Muscle of back (tissue), 11 donors: Measurements from ENCODE around the gene IMPDH1. TPM values are rescaled to one million over a fixed set of nuclear protein-coding genes. Genes with fewer than 3 reads are reported as not detected.
A peak's percentile ranks its signal among the peaks of the same experiment; 100 is the strongest.

Experiments
- DNase-seq, 3 donors: peaks; one replicate each; pipeline versions ENCODE4 v3.0.0 to v3.0.0-alpha.2; 2013
- polyA plus RNA-seq, 10 donors: library from polyadenylated mRNA; unstranded; fragments of 120-200 nt; gene quantifications; one replicate each; pipeline ENCODE4 v1.2.1, GENCODE V29; 2013; ENCODE audit not compliant: insufficient read length in 10 of 10

IMPDH1 gene
- polyA plus RNA-seq, 10 donors, result 17.3 to 25.5 (median 20.8) TPM

GRCh38 chr7:128406314-128407232 is 3.2 kb downstream of the IMPDH1 start:
- DNase-seq, result no peak

- DNase-seq, result peak; percentile 34 to 74 (median 61)
These were observed 4.1 kb downstream of the IMPDH1 start for GRCh38 chr7:128405471-128406313.

GRCh38 chr7:128404886-128405470 is 4.8 kb downstream of the IMPDH1 start:
- DNase-seq, result no peak

DNA sequence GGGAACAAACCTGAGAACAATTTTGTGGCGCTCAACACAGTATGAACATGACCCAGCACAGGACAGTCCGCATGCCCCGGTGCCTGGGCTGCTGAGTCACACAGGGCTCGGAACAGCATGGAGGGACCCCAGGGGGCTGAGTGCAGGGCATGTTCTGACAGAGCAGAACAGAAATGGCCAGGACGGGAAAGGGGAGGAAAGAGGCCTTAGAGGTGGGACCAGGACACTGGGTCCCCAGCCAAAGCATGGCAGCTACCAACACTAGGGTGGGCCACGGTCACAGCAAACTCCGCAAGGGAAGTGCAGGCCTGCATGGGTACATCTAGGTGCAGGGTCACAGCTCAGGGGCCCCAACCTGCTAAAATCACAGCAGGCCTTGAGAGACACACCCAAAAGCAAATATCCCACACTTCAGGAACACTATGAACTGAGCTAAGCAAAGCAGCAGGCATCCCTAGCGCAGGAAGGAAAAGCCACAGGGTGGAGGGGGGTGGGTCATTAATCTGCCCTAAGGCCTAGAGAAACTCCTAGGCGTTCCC is 5.6 kb downstream of the IMPDH1 start:
- no peak for DNase-seq

- DNase-seq, result no peak
These were observed 6.1 kb downstream of the IMPDH1 start for GRCh38 chr7:128403676-128404075.

- DNase-seq, result no peak
These were observed 7.4 kb downstream of the IMPDH1 start for GRCh38 chr7:128402356-128402755.

DNA sequence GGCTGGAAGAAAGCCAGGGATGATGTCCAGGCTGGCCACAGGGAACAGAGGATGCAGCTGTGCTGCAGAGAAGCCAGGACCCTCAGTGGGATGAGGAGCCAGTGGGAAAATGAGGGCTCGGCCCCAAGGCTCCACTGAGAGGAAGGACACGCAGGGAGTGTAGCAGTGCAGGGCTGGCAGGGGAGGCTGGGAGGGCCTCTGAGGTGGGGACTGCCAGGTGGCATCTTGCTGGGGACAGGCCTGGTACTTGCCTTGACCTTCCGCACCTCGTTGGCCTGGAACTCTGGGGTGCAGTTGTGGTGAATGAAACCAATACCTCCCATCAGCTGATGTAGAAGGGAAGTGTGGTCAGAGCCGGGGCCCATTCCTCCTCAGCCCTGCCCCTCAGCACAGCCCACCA is 9.2 kb downstream of the IMPDH1 start:
- DNase-seq, result no peak

- no peak for DNase-seq
These were observed 9.8 kb downstream of the IMPDH1 start for GRCh38 chr7:128399991-128400390.

- DNase-seq, result no peak
These were observed 11.0 kb downstream of the IMPDH1 start for GRCh38 chr7:128398841-128399135.

DNA sequence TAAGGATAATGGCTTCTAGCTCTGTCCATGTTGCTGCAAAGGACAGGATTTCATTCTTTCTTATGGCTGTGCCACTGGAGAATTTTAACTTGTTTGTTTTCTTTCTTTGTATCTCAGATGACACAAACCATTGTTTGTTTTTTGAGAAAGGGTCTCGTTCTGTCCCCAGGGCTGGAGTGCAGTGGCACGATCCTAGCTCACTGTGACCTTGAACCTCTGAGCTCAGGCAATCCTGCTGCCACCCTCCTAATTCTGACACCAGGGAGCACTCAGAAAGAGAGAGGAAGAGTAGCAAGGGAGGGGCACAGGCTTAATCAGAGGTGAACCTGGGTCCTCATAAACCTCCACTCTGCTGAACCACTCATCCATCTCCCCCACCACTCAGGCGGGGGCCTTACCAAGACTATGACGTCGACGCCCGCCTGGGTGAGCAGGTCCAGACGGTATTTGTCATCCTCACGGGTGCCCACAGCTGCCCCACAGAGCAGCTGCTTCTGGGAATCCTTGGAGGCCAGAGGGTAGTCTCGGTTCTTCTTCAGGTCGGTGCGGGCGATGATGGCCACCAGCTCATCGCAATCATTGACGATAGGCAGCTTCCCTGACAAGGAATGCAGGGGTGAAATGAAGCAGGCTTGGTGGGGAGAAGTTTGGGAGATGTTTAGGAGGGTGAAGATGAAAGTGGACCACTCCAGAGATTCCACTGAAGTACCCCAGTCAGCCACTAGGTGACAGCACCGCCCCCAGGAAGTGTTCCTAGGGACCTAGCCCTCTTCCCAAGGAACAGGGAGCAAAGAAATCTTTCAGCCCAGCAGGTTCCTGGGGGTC is 11.6 kb downstream of the IMPDH1 start:
- DNase-seq, result peak in 1 of 3 donors; percentile 65

GRCh38 chr7:128396357-128396756 is 13.4 kb downstream of the IMPDH1 start:
- DNase-seq, result no peak

GRCh38 chr7:128395748-128396147 is 14.0 kb downstream of the IMPDH1 start:
- no peak for DNase-seq

DNA sequence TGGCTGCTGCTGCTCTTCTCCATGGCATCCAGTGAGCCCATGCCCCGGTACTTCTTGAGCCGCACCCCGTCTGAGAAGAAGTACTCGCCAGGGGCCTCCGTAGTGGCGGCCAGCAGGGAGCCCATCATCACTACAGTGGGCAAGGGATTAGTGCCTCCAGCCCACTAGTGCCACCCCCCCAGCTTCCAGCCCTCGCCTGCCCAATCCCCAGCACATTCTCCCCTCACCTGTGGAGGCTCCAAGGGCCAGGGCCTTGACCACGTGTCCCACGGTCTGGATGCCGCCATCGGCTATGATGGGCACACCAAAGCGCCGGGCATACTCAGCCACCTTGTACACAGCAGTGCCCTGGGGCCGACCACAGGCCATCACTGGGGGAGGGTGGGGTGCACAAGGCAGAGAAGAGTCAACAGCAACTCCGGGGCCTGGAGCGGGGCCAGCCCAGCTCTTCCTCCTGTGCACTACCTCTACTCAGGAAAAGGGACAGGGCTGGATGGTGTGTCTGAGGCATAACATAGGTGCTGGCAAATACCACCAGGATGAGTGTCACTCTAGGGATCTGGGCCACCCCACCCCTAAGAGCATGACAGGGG is 14.8 kb downstream of the IMPDH1 start:
- no peak for DNase-seq

GRCh38 chr7:128393526-128394330 is 16.1 kb downstream of the IMPDH1 start:
- no peak for DNase-seq

DNA sequence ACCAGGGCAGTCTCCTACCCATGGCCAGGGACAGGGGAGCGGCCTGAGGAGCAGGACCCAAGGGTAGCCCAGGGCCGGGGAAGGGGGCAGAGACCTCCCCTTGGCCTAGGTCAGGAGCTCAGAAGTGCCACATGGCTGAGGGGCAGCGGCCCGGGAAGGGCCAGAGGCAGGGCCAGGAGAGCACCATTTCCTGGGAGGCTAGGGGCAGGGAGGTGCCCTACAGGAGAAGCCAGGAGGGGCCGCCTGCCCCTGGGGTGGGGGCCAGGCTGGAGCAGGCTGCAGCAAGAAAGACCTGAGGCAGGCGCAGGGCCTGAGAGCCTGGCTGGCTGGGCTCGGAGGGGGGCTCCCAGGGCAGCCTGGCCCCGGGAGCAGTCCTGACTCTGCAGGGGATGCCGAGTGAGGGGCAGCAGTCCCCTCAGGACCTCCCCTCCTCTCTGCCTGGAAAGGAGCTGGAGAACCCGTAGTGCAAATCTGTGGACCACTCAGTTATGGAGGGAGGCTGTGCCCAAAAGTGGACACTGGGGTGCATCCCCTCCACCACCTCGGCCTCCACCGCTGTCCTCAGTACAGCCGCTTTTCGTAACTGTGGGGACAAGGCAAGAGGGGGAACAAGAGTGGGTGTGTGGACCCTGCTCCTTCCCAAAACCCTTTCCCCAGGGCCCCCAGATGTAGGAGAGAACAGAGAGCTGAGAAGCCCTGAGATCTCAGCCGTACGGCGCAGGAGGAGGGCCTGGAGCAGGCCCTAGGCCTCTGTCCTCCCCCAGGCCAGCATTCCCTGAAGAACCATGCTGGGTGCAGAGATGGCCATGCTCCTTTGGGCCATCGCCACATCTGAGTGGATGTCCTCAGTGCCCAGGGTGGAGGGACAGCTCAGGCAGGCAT is 17.1 kb downstream of the IMPDH1 start:
- no peak for DNase-seq

GRCh38 chr7:128391805-128392204 is 18.0 kb downstream of the IMPDH1 start:
- no peak for DNase-seq

- DNase-seq, result no peak
These were observed 18.8 kb downstream of the IMPDH1 start for GRCh38 chr7:128390871-128391565.

DNA sequence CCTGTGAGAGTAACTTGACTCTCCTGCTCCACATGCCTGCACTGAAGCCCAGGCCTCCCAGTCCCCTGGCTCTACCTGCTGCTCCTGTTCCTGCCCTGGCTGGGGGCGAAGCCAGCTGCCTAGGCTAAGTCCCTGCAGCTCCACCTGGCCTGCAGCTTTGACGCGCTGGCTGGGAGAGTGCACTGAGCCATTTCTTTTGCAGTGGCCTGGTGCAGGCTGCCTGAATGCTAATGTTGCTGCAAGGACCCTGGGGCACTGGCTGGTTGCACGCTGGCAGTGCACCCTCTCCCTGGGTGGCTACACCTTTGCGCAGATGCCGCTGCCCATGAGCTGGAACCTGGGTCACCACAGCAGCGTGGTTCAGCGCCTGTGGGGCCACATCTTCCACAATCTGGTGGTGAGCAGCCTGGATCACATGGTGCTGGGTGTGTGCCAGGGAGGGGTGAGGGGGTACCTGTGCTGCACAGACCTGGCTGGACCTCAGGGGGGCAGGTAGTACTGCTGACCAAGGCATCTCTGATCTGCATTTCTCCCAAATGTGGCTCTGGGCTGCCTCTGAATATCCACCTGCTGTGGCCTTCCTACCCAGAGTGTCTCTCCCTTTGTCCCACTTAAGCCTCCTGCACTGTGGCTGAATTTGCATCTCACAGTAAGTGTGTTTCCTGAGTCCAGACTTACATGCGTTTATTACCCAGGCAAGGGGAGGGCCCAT is 20.0 kb downstream of the IMPDH1 start:
- DNase-seq, result no peak
